Measurements from ENCODE around the gene CCR1. TPM values are rescaled to one million over a fixed set of nuclear protein-coding genes. Genes with fewer than 3 reads are reported as not detected.
"Not testable (repeated sequence)": the region's sequence is repeated elsewhere in the genome, so short reads cannot be mapped to it uniquely, and the experiment has no call there.

The CCR1 gene
- total RNA-seq, 4 donors from 2014 or later, result 1.0 to 3.0 (median 1.4) TPM

- TF ChIP-seq, protein P1, sequence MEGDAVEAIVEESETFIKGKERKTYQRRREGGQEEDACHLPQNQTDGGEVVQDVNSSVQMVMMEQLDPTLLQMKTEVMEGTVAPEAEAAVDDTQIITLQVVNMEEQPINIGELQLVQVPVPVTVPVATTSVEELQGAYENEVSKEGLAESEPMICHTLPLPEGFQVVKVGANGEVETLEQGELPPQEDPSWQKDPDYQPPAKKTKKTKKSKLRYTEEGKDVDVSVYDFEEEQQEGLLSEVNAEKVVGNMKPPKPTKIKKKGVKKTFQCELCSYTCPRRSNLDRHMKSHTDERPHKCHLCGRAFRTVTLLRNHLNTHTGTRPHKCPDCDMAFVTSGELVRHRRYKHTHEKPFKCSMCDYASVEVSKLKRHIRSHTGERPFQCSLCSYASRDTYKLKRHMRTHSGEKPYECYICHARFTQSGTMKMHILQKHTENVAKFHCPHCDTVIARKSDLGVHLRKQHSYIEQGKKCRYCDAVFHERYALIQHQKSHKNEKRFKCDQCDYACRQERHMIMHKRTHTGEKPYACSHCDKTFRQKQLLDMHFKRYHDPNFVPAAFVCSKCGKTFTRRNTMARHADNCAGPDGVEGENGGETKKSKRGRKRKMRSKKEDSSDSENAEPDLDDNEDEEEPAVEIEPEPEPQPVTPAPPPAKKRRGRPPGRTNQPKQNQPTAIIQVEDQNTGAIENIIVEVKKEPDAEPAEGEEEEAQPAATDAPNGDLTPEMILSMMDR (IDR thresholded peaks at IDR 0.05), result no peak
- TF ChIP-seq POLR2A (IDR thresholded peaks at IDR 0.05), result no peak
- 56 to 63% methylated on average over 3 of the region's 3 CpGs for WGBS, 2 donors
- no peak for DNase-seq (ENCODE audit: low spot score in 2 of 2)
Observed at GRCh38 chr3:46209746-46210470, 1.8 kb upstream of the CCR1 start.

DNA sequence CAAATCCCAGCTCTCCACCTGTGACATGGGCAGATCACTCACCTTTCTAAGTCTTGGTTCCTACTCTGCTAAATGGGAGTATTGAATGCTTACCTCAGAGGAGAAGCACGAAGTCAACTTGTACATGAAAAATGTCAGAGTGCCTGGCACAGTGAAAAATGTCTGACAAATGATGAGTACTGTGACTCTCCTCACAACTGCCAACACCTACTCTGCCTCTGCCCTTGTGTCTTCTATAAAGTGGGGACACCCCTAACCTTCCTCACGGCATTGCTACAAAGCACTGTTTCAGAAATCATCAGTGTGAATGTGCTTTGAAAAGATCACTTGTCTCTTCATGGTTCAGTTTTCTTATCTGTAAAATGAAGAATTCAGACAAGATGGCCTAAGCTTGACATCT is 940 bp upstream of the CCR1 start:
- intact Hi-C loops (cut with DNase I; ENCODE audit: low total_unique reads), result no loop called here
- no peak for TF ChIP-seq POLR2A (IDR thresholded peaks at IDR 0.05)
- TF ChIP-seq, protein P1 (IDR thresholded peaks at IDR 0.05), result no peak
- H3K4me3 ChIP-seq (ENCODE audit: low read depth, poor library complexity, severe bottlenecking), result no peak overlapping the region
- DNase-seq (ENCODE audit: low spot score in 2 of 2), result no peak
- 48 to 50% methylated on average over 2 of the region's 2 CpGs for WGBS, 2 donors

More at GRCh38 chr3:46209746-46210470, 1.8 kb upstream of the CCR1 start:
- intact Hi-C loops (cut with DNase I; ENCODE audit: low total_unique reads), result no loop called here
- no peak overlapping the region for H3K4me3 ChIP-seq (ENCODE audit: low read depth, poor library complexity, severe bottlenecking)

DNA sequence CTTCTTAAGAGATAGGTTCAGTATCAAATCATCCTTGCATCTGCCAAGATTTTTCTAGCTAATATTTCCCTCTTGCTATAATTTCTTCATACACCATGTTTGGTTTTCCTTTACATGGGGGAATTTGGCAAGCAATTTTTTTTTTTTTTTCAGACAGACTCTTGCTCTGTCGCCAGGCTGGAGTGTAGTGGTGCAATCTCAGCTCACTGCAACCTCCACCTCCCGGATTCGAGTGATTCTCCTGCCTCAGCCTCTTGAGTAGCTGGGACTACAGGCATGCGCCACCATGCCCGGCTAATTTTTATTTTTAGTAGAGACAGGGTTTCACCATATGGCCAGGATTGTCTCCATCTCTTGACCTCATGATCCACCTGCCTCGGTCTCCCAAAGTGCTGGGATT is 599 bp downstream of the CCR1 start:
- intact Hi-C loops (cut with DNase I; ENCODE audit: low total_unique reads); H3K4me3 ChIP-seq (ENCODE audit: low read depth, poor library complexity, severe bottlenecking); DNase-seq (ENCODE audit: low spot score in 2 of 2): not testable (repeated sequence)
- WGBS, 2 donors, result 92 to 94% methylated on average over 6 of the region's 6 CpGs

GRCh38 chr3:46206282-46207015 is 1.7 kb downstream of the CCR1 start:
- DNase-seq (ENCODE audit: low spot score in 2 of 2), result no peak
- intact Hi-C loops (cut with DNase I; ENCODE audit: low total_unique reads), result no loop called here
- WGBS, 2 donors, result 65 to 78% methylated on average over 6 of the region's 6 CpGs
- no peak for TF ChIP-seq POLR2A (IDR thresholded peaks at IDR 0.05)
- TF ChIP-seq, protein P1 (IDR thresholded peaks at IDR 0.05), result no peak
- no peak overlapping the region for H3K4me3 ChIP-seq (ENCODE audit: low read depth, poor library complexity, severe bottlenecking)

DNA sequence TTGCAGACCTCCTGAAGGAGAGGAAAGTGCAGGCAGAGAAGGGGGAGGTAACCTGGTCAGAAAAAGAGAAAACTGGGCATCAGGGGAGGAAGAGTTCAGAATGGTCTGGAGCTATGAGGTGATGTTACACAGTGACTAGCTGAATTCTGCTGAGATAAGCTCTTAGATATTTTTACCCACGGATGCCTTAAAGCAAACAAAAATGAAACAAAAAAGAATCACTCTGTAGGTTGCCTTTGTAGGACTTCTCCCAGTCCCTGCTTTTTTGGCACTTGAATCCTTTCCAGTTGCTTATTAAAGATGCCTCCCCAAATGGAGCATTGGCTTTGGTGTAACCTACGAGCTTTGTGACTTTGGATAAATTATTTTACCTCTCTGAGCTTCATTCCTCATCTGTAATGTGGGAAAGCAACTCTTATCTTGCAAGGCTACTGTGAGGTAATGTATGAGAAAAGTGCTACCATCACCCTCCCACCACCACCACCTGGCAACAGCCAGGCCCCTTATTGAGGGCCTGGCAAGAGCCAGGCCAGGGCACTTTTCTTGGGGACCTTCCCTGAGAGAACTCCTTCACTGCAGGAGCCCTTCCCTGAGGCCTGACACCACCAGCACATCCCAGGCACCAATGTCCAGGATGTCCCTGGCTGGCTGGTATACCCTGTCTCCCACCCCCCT is 2.7 kb downstream of the CCR1 start:
- no peak overlapping the region for H3K4me3 ChIP-seq (ENCODE audit: low read depth, poor library complexity, severe bottlenecking)
- no peak for DNase-seq (ENCODE audit: low spot score in 2 of 2)
- TF ChIP-seq, protein P1 (IDR thresholded peaks at IDR 0.05), result no peak
- no peak for TF ChIP-seq POLR2A (IDR thresholded peaks at IDR 0.05)
- 77 to 80% methylated on average over 2 of the region's 2 CpGs for WGBS, 2 donors
- intact Hi-C loops (cut with DNase I; ENCODE audit: low total_unique reads), result no loop called here

- WGBS, 2 donors, result 92 to 93% methylated on average over 12 of the region's 12 CpGs
- TF ChIP-seq, protein P1 (IDR thresholded peaks at IDR 0.05), result no peak
- TF ChIP-seq POLR2A (IDR thresholded peaks at IDR 0.05), result no peak
- H3K4me3 ChIP-seq (ENCODE audit: low read depth, poor library complexity, severe bottlenecking), result no peak overlapping the region
- no peak for DNase-seq (ENCODE audit: low spot score in 2 of 2)
- intact Hi-C loops (cut with DNase I; ENCODE audit: low total_unique reads), result no loop called here
Observed at GRCh38 chr3:46203681-46204080, 4.4 kb downstream of the CCR1 start.
